ENCODE measurements around the gene GPAM.
"Not testable (repeated sequence)": the region's sequence is repeated elsewhere in the genome, so short reads cannot be mapped to it uniquely, and the experiment has no call there.

The GPAM gene

GRCh38 chr10:112183329-112184051 is at the start of gene GPAM:
GPAM (minus strand) TSS chr10:112183765; CDS start chr10:112181784, 1,981 bp downstream.
- no peak for TF ChIP-seq CTCF (IDR thresholded peaks at IDR 0.05; ENCODE audit: control insufficient read depth, insufficient read depth, low read depth, low read length, missing control alignments)
- peak within 1 kb of the TSS; percentile 92 for H3K4me3 ChIP-seq (ENCODE audit: control insufficient read depth, low read depth, low read length)
- DNase-seq (ENCODE audit: low read depth), result peak; percentile 80

GRCh38 chr10:112232670-112233069 is 49.1 kb upstream of the GPAM start:
- no peak for DNase-seq (ENCODE audit: low read depth)
- no peak overlapping the region for H3K4me3 ChIP-seq (ENCODE audit: control insufficient read depth, low read depth, low read length)
- no peak for TF ChIP-seq CTCF (IDR thresholded peaks at IDR 0.05; ENCODE audit: control insufficient read depth, insufficient read depth, low read depth, low read length, missing control alignments)

- DNase-seq (ENCODE audit: low read depth), result no peak
- no peak overlapping the region for H3K4me3 ChIP-seq (ENCODE audit: control insufficient read depth, low read depth, low read length)
- TF ChIP-seq CTCF (IDR thresholded peaks at IDR 0.05; ENCODE audit: control insufficient read depth, insufficient read depth, low read depth, low read length, missing control alignments), result no peak
These were observed 48.2 kb upstream of the GPAM start for GRCh38 chr10:112231602-112232400.

- DNase-seq (ENCODE audit: low read depth), result no peak
- no peak for TF ChIP-seq CTCF (IDR thresholded peaks at IDR 0.05; ENCODE audit: control insufficient read depth, insufficient read depth, low read depth, low read length, missing control alignments)
- H3K4me3 ChIP-seq (ENCODE audit: control insufficient read depth, low read depth, low read length), result no peak overlapping the region
These were observed 46.9 kb upstream of the GPAM start for GRCh38 chr10:112230325-112230988.

- no peak for TF ChIP-seq CTCF (IDR thresholded peaks at IDR 0.05; ENCODE audit: control insufficient read depth, insufficient read depth, low read depth, low read length, missing control alignments)
- H3K4me3 ChIP-seq (ENCODE audit: control insufficient read depth, low read depth, low read length), result no peak overlapping the region
- DNase-seq (ENCODE audit: low read depth), result no peak
These were observed 46.3 kb upstream of the GPAM start for GRCh38 chr10:112229901-112230300.

- H3K4me3 ChIP-seq (ENCODE audit: control insufficient read depth, low read depth, low read length), result no peak overlapping the region
These were observed 45.5 kb upstream of the GPAM start for GRCh38 chr10:112229096-112229495.

GRCh38 chr10:112228366-112229088 is 45.0 kb upstream of the GPAM start:
- not testable (repeated sequence) for H3K4me3 ChIP-seq (ENCODE audit: control insufficient read depth, low read depth, low read length)

More at GRCh38 chr10:112229096-112229495, 45.5 kb upstream of the GPAM start:
- DNase-seq (ENCODE audit: low read depth), result no peak
- TF ChIP-seq CTCF (IDR thresholded peaks at IDR 0.05; ENCODE audit: control insufficient read depth, insufficient read depth, low read depth, low read length, missing control alignments), result no peak

More at GRCh38 chr10:112228366-112229088, 45.0 kb upstream of the GPAM start:
- DNase-seq (ENCODE audit: low read depth), result not testable (repeated sequence)

Measured in AG09309 (cell line).